ENCODE data around the gene C5orf63. TPM values are rescaled to one million over a fixed set of nuclear protein-coding genes. Genes with fewer than 3 reads are reported as not detected.

The C5orf63 gene
- total RNA-seq, 1 experiment from 2014 or later = 1.2 TPM

GRCh38 chr5:127031147-127031862 is 42.0 kb downstream of the C5orf63 start:
- no peak overlapping the region for H2AFZ ChIP-seq (ENCODE audit: low read length)
- H2BK20ac ChIP-seq (ENCODE audit: low read depth, low read length, poor library complexity, severe bottlenecking) = no peak overlapping the region
- H3K79me2 ChIP-seq (ENCODE audit: insufficient read depth, low read length) = no peaks in the 10 kb centered on the region
- H3T11ph ChIP-seq (ENCODE audit: low read length) = no peak overlapping the region
- H3K27me3 ChIP-seq (ENCODE audit: insufficient read depth, low read length) = no peaks in the 10 kb centered on the region; the same call in 1 of the 2 replicates
- H4K91ac ChIP-seq (ENCODE audit: insufficient read length, low read depth, low read length) = no peak overlapping the region
- H3K4me2 ChIP-seq (ENCODE audit: insufficient read depth, insufficient read length, low read length) = peak overlapping the region; percentile 55
- H4K8ac ChIP-seq (replicated peaks; ENCODE audit: insufficient read length, low read depth, low read length) = no peak overlapping the region
- no peak overlapping the region for H2BK12ac ChIP-seq (ENCODE audit: insufficient read length, low read depth, low read length)
- no peaks in the 10 kb centered on the region for H3K9me3 ChIP-seq (ENCODE audit: control insufficient read depth, low read depth, low read length)
- H3K36me3 Mint-ChIP-seq (ENCODE audit: insufficient read depth in 1 of 3, low read depth in 3 of 3) = peaks cover 0 to 4% (median 0%) of the 10 kb centered on the region in 3 experiments; a peak in 2 of 7 replicates
- peak; percentile 47 for DNase-seq
- TF ChIP-seq, protein P1, sequence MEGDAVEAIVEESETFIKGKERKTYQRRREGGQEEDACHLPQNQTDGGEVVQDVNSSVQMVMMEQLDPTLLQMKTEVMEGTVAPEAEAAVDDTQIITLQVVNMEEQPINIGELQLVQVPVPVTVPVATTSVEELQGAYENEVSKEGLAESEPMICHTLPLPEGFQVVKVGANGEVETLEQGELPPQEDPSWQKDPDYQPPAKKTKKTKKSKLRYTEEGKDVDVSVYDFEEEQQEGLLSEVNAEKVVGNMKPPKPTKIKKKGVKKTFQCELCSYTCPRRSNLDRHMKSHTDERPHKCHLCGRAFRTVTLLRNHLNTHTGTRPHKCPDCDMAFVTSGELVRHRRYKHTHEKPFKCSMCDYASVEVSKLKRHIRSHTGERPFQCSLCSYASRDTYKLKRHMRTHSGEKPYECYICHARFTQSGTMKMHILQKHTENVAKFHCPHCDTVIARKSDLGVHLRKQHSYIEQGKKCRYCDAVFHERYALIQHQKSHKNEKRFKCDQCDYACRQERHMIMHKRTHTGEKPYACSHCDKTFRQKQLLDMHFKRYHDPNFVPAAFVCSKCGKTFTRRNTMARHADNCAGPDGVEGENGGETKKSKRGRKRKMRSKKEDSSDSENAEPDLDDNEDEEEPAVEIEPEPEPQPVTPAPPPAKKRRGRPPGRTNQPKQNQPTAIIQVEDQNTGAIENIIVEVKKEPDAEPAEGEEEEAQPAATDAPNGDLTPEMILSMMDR (conservative IDR thresholded peaks at IDR 0.05) = no peak
- no peak overlapping the region for H3K23ac ChIP-seq (ENCODE audit: insufficient read length, low read depth, low read length)
- H2BK120ac ChIP-seq (ENCODE audit: low read depth, low read length, poor library complexity, severe bottlenecking) = no peak overlapping the region
- no peaks in the 10 kb centered on the region for H3K79me1 ChIP-seq (ENCODE audit: insufficient read depth, low read depth, low read length, poor library complexity, severe bottlenecking)
- H3K18ac ChIP-seq (ENCODE audit: insufficient read length, low read depth, low read length) = peak overlapping the region; percentile 3
- H3K27ac Mint-ChIP-seq = peak overlapping the region in 1 of 3 experiments; percentile 86; a peak in 1 of 7 replicates
- H3K4me3 Mint-ChIP-seq = peak overlapping the region; percentile 81 to 87
- no peak overlapping the region for H3K9ac ChIP-seq (ENCODE audit: extremely low read depth, insufficient read length, low read length)
- H3K23me2 ChIP-seq (ENCODE audit: insufficient read length, low read depth, low read length, poor library complexity, severe bottlenecking) = peaks cover 18% of the 10 kb centered on the region
- H3K27ac ChIP-seq (ENCODE audit: insufficient read length, low read depth, low read length) = no peak overlapping the region
- peaks cover 48% of the 10 kb centered on the region for H3K27me3 Mint-ChIP-seq (ENCODE audit: low read depth)
- no peak overlapping the region for H2BK5ac ChIP-seq (ENCODE audit: insufficient read length, low read length)
- WGBS (ENCODE audit: extremely low coverage, insufficient read length, low lambda C conversion rate) = no CpG with 5 or more reads among the region's 45 CpGs
- no peak overlapping the region for H4K5ac ChIP-seq (ENCODE audit: insufficient read length, low read depth, low read length)
- H3K4me1 Mint-ChIP-seq = peaks cover 30 to 33% of the 10 kb centered on the region in 2 experiments
- no peak overlapping the region for H2AK5ac ChIP-seq (ENCODE audit: insufficient read length, low read length)
- H3K9me3 Mint-ChIP-seq = peaks cover 0 to 3% of the 10 kb centered on the region in 2 experiments; a peak in 1 of 5 replicates
- H3K56ac ChIP-seq (ENCODE audit: insufficient read length, low read depth, low read length) = no peak overlapping the region
- no peak overlapping the region for H3K4ac ChIP-seq (ENCODE audit: low read depth, low read length)
- no peaks in the 10 kb centered on the region for H4K20me1 ChIP-seq (ENCODE audit: control insufficient read depth, insufficient read depth, insufficient read length)
- H2BK15ac ChIP-seq (ENCODE audit: low read depth, low read length) = no peak overlapping the region
- 0 out of 2 replicates have a peak, but pooled peaks cover 2% of the 10 kb centered on the region for H3K4me1 ChIP-seq (ENCODE audit: insufficient read depth, low read length)
- peak overlapping the region; percentile 64; the same call in 1 of the 2 replicates for H3K14ac ChIP-seq (ENCODE audit: insufficient read depth, low read length)

All from H9 (cell line).